ENCODE measurements around the gene TRERF1. TPM values are rescaled to one million over a fixed set of nuclear protein-coding genes. Genes with fewer than 3 reads are reported as not detected.

TRERF1 gene
- total and polyA plus RNA-seq, 9 donors, result 4.5 to 13.7 (median 7.8) TPM

- TF ChIP-seq POLR2A (IDR thresholded peaks at IDR 0.05), result no peak
- no peak for TF ChIP-seq CTCF (IDR thresholded peaks at IDR 0.05)
- no peak for TF ChIP-seq EP300 (IDR thresholded peaks at IDR 0.05)
- no peak overlapping the region for H3K4me3 ChIP-seq
- WGBS, 3 donors, result 84 to 90% (median 90%) methylated on average over 8 of the region's 8 CpGs
- DNase-seq, result peak in 1 of 5 donors; percentile 13
- no peaks in the 10 kb centered on the region for H3K9me3 ChIP-seq
- H3K27ac ChIP-seq, result no peak overlapping the region
- H3K36me3 ChIP-seq, result no peaks in the 10 kb centered on the region
- intact Hi-C loops (cut with DNase I), result no loop called here
- peaks cover 5% of the 10 kb centered on the region for H3K4me1 ChIP-seq (ENCODE audit: insufficient read depth)
- H3K27me3 ChIP-seq, result no peaks in the 10 kb centered on the region
These were observed 87.5 kb downstream of the TRERF1 start for GRCh38 chr6:42363926-42364849.

- Histone ChIP-seq H3K9me3 (no peaks in the 10 kb centered on the region), H3K4me3 (no peak overlapping the region)
These were observed 90.7 kb downstream of the TRERF1 start for GRCh38 chr6:42361036-42361435.

GRCh38 chr6:42359021-42359420, 92.7 kb downstream of the TRERF1 start:
- TF ChIP-seq EP300 (IDR thresholded peaks at IDR 0.05), result no peak
- no peak for TF ChIP-seq CTCF (IDR thresholded peaks at IDR 0.05)
- no peak for TF ChIP-seq POLR2A (IDR thresholded peaks at IDR 0.05)
- H3K27ac ChIP-seq, result no peak overlapping the region
- H3K4me1 ChIP-seq (ENCODE audit: insufficient read depth), result peaks cover 8% of the 10 kb centered on the region
- WGBS, 3 donors, result 87 to 89% (median 87%) methylated on average over 5 of the region's 5 CpGs
- DNase-seq, result no peak
- intact Hi-C loops (cut with DNase I), result no loop called here
- H3K4me3 ChIP-seq, result no peak overlapping the region
- no peaks in the 10 kb centered on the region for H3K27me3 ChIP-seq
- H3K36me3 ChIP-seq, result no peaks in the 10 kb centered on the region
- no peaks in the 10 kb centered on the region for H3K9me3 ChIP-seq

More at GRCh38 chr6:42361036-42361435, 90.7 kb downstream of the TRERF1 start:
- Histone ChIP-seq H3K27ac (no peak overlapping the region), H3K27me3 (no peaks in the 10 kb centered on the region), H3K36me3 (no peaks in the 10 kb centered on the region), H3K4me1 (ENCODE audit: insufficient read depth) (peaks cover 5% of the 10 kb centered on the region)
- WGBS, 3 donors, result 95 to 96% (median 96%) methylated on average over 3 of the region's 3 CpGs
- intact Hi-C loops (cut with DNase I), result no loop called here
- DNase-seq, result no peak
- TF ChIP-seq POLR2A (IDR thresholded peaks at IDR 0.05) (no peak), EP300 (IDR thresholded peaks at IDR 0.05) (no peak), CTCF (IDR thresholded peaks at IDR 0.05) (no peak)

DNA sequence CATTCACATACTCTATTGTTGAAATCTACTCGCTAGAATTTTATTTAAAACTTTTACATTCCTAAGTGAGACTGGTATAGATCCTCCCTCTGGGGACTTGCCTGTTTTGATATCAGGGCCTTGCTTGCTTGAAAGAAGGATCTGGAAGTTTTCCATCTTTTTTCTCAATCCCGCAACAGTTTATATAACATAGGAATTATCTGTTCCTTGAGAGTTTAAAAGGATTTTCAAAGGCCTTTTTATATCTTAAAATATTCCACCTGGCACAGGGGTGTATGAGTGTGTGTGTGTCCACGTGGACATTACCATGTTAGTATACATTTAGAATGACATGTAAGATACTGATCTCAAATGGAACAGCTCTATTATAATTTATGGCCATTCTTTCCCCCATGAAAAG, 96.3 kb downstream of the TRERF1 start:
- Histone ChIP-seq H3K27ac (no peak overlapping the region), H3K4me3 (no peak overlapping the region), H3K9me3 (no peaks in the 10 kb centered on the region), H3K27me3 (no peaks in the 10 kb centered on the region), H3K4me1 (ENCODE audit: insufficient read depth) (peaks cover 6% of the 10 kb centered on the region), H3K36me3 (no peaks in the 10 kb centered on the region)
- DNase-seq, result no peak
- no peak for TF ChIP-seq EP300 (IDR thresholded peaks at IDR 0.05)
- TF ChIP-seq CTCF (IDR thresholded peaks at IDR 0.05), result no peak
- TF ChIP-seq POLR2A (IDR thresholded peaks at IDR 0.05), result no peak
- intact Hi-C loops (cut with DNase I), result no loop called here
- 16 to 29% (median 16%) methylated on average over 3 of the region's 3 CpGs for WGBS, 3 donors
